Measurements from ENCODE around the gene THEMIS. TPM values are rescaled to one million over a fixed set of nuclear protein-coding genes. Genes with fewer than 3 reads are reported as not detected.
A peak's percentile ranks its signal among the peaks of the same experiment; 100 is the strongest.

The THEMIS gene
- total RNA-seq, 1 experiment from 2014 or later: not detected

DNA sequence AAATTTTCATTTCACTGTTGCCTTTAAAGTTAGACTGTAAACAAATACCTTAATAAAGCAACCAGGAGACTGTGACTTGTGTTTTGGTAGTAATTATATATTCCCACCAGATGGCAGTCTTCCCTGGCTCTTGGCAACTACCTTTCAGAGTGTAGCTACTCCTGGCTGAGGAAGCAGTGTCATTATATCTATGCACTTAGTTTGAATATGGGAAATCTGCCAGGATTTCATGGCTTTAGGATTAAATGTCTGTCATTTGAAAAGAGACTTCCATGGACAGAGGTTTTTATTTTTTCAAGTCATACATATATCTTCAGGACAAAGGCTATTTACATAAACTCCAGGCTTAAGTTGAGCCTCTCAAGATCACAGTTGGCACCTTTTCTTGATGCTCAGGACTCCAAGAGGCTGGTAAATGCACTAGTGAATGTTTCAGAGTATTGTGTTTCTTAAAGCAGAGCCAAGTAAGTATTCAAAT, 163.8 kb downstream of the THEMIS start:
- peak; percentile 97 for ATAC-seq

DNA sequence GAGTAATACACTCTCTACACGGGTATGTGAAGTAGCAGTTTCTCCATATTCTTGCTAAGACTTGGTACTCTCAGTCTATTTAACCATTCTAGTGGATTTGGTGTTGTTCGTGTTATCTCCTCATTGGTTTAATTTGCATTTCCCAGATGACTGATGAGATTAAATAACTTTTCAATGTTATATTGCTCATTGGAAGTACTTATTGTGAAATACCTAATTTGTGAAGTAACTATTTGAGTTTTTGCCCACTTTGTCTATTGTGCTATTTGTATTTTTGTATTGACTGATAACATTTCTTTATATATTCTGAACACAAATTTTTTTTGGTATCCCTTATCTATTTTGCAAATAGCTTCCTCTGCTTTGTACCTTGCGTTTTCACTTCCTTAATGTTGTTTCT, 167.9 kb downstream of the THEMIS start:
- CTCF ChIA-PET: no interaction called here
- H3K4me3 Mint-ChIP-seq: no peak overlapping the region
- TF ChIP-seq ZBTB21 (CRISPR knock-in tag; IDR thresholded peaks at IDR 0.05; ENCODE audit: borderline replicate concordance) (no peak), SOX15 (CRISPR knock-in tag; IDR thresholded peaks at IDR 0.05) (no peak), CREB1 (CRISPR knock-in tag; IDR thresholded peaks at IDR 0.05) (no peak), FOXP1 (CRISPR knock-in tag; IDR thresholded peaks at IDR 0.05; ENCODE audit: borderline replicate concordance) (no peak), SMAD4 (CRISPR knock-in tag; IDR thresholded peaks at IDR 0.05) (no peak), PRRX2 (CRISPR knock-in tag; IDR thresholded peaks at IDR 0.05) (no peak), SP1 (CRISPR knock-in tag; conservative IDR thresholded peaks at IDR 0.05) (no peak), NR3C1 (CRISPR knock-in tag; conservative IDR thresholded peaks at IDR 0.05; ENCODE audit: low read depth) (no peak)
- TF ChIP-seq, protein P1, sequence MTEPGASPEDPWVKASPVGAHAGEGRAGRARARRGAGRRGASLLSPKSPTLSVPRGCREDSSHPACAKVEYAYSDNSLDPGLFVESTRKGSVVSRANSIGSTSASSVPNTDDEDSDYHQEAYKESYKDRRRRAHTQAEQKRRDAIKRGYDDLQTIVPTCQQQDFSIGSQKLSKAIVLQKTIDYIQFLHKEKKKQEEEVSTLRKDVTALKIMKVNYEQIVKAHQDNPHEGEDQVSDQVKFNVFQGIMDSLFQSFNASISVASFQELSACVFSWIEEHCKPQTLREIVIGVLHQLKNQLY (CRISPR knock-in tag; IDR thresholded peaks at IDR 0.05): no peak
- TF ChIP-seq, protein P2, sequence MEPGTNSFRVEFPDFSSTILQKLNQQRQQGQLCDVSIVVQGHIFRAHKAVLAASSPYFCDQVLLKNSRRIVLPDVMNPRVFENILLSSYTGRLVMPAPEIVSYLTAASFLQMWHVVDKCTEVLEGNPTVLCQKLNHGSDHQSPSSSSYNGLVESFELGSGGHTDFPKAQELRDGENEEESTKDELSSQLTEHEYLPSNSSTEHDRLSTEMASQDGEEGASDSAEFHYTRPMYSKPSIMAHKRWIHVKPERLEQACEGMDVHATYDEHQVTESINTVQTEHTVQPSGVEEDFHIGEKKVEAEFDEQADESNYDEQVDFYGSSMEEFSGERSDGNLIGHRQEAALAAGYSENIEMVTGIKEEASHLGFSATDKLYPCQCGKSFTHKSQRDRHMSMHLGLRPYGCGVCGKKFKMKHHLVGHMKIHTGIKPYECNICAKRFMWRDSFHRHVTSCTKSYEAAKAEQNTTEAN (CRISPR knock-in tag; IDR thresholded peaks at IDR 0.05): no peak
- TF ChIP-seq, protein P3, sequence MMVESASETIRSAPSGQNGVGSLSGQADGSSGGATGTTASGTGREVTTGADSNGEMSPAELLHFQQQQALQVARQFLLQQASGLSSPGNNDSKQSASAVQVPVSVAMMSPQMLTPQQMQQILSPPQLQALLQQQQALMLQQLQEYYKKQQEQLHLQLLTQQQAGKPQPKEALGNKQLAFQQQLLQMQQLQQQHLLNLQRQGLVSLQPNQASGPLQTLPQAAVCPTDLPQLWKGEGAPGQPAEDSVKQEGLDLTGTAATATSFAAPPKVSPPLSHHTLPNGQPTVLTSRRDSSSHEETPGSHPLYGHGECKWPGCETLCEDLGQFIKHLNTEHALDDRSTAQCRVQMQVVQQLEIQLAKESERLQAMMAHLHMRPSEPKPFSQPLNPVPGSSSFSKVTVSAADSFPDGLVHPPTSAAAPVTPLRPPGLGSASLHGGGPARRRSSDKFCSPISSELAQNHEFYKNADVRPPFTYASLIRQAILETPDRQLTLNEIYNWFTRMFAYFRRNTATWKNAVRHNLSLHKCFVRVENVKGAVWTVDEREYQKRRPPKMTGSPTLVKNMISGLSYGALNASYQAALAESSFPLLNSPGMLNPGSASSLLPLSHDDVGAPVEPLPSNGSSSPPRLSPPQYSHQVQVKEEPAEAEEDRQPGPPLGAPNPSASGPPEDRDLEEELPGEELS (CRISPR knock-in tag; IDR thresholded peaks at IDR 0.05): no peak
- TF ChIP-seq, protein P4, sequence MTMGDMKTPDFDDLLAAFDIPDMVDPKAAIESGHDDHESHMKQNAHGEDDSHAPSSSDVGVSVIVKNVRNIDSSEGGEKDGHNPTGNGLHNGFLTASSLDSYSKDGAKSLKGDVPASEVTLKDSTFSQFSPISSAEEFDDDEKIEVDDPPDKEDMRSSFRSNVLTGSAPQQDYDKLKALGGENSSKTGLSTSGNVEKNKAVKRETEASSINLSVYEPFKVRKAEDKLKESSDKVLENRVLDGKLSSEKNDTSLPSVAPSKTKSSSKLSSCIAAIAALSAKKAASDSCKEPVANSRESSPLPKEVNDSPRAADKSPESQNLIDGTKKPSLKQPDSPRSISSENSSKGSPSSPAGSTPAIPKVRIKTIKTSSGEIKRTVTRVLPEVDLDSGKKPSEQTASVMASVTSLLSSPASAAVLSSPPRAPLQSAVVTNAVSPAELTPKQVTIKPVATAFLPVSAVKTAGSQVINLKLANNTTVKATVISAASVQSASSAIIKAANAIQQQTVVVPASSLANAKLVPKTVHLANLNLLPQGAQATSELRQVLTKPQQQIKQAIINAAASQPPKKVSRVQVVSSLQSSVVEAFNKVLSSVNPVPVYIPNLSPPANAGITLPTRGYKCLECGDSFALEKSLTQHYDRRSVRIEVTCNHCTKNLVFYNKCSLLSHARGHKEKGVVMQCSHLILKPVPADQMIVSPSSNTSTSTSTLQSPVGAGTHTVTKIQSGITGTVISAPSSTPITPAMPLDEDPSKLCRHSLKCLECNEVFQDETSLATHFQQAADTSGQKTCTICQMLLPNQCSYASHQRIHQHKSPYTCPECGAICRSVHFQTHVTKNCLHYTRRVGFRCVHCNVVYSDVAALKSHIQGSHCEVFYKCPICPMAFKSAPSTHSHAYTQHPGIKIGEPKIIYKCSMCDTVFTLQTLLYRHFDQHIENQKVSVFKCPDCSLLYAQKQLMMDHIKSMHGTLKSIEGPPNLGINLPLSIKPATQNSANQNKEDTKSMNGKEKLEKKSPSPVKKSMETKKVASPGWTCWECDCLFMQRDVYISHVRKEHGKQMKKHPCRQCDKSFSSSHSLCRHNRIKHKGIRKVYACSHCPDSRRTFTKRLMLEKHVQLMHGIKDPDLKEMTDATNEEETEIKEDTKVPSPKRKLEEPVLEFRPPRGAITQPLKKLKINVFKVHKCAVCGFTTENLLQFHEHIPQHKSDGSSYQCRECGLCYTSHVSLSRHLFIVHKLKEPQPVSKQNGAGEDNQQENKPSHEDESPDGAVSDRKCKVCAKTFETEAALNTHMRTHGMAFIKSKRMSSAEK (CRISPR knock-in tag; IDR thresholded peaks at IDR 0.05; ENCODE audit: borderline replicate concordance): no peak
- TF ChIP-seq, protein P5, sequence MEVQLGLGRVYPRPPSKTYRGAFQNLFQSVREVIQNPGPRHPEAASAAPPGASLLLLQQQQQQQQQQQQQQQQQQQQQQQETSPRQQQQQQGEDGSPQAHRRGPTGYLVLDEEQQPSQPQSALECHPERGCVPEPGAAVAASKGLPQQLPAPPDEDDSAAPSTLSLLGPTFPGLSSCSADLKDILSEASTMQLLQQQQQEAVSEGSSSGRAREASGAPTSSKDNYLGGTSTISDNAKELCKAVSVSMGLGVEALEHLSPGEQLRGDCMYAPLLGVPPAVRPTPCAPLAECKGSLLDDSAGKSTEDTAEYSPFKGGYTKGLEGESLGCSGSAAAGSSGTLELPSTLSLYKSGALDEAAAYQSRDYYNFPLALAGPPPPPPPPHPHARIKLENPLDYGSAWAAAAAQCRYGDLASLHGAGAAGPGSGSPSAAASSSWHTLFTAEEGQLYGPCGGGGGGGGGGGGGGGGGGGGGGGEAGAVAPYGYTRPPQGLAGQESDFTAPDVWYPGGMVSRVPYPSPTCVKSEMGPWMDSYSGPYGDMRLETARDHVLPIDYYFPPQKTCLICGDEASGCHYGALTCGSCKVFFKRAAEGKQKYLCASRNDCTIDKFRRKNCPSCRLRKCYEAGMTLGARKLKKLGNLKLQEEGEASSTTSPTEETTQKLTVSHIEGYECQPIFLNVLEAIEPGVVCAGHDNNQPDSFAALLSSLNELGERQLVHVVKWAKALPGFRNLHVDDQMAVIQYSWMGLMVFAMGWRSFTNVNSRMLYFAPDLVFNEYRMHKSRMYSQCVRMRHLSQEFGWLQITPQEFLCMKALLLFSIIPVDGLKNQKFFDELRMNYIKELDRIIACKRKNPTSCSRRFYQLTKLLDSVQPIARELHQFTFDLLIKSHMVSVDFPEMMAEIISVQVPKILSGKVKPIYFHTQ (CRISPR knock-in tag; IDR thresholded peaks at IDR 0.05): no peak
- TF ChIP-seq, protein P6, sequence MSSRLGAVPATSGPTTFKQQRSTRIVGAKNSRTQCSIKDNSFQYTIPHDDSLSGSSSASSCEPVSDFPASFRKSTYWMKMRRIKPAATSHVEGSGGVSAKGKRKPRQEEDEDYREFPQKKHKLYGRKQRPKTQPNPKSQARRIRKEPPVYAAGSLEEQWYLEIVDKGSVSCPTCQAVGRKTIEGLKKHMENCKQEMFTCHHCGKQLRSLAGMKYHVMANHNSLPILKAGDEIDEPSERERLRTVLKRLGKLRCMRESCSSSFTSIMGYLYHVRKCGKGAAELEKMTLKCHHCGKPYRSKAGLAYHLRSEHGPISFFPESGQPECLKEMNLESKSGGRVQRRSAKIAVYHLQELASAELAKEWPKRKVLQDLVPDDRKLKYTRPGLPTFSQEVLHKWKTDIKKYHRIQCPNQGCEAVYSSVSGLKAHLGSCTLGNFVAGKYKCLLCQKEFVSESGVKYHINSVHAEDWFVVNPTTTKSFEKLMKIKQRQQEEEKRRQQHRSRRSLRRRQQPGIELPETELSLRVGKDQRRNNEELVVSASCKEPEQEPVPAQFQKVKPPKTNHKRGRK (CRISPR knock-in tag; IDR thresholded peaks at IDR 0.05; ENCODE audit: borderline replicate concordance): no peak

More for the DNA sequence above, 163.8 kb downstream of the THEMIS start:
- ChIA-PET CTCF (interaction anchor here (0.6 to 1.4 kb wide), 18 partner anchors 9 to 994 kb away, joined by 3 to 9 read pairs (median 4); no protein-coding TSS in a partner anchor), POLR2A (no interaction called here)
- Mint-ChIP-seq H3K27me3 (ENCODE audit: low read depth) (no peaks in the 10 kb centered on the region; the same call in 1 of the 2 replicates), H3K4me3 (no peak overlapping the region), H3K27ac (no peak overlapping the region), H3K4me1 (peaks cover 3% of the 10 kb centered on the region; the same call in 1 of the 2 replicates), H3K36me3 (no peaks in the 10 kb centered on the region), H3K9me3 (no peaks in the 10 kb centered on the region)
- no peak for DNase-seq (ENCODE audit: low spot score)
- TF ChIP-seq, protein P7, sequence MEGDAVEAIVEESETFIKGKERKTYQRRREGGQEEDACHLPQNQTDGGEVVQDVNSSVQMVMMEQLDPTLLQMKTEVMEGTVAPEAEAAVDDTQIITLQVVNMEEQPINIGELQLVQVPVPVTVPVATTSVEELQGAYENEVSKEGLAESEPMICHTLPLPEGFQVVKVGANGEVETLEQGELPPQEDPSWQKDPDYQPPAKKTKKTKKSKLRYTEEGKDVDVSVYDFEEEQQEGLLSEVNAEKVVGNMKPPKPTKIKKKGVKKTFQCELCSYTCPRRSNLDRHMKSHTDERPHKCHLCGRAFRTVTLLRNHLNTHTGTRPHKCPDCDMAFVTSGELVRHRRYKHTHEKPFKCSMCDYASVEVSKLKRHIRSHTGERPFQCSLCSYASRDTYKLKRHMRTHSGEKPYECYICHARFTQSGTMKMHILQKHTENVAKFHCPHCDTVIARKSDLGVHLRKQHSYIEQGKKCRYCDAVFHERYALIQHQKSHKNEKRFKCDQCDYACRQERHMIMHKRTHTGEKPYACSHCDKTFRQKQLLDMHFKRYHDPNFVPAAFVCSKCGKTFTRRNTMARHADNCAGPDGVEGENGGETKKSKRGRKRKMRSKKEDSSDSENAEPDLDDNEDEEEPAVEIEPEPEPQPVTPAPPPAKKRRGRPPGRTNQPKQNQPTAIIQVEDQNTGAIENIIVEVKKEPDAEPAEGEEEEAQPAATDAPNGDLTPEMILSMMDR (IDR thresholded peaks at IDR 0.05): peak; percentile 52
- TF ChIP-seq FOXJ3 (CRISPR knock-in tag; IDR thresholded peaks at IDR 0.05; ENCODE audit: borderline replicate concordance) (no peak), ZNF232 (CRISPR knock-in tag; IDR thresholded peaks at IDR 0.05) (no peak), PRRX2 (CRISPR knock-in tag; IDR thresholded peaks at IDR 0.05) (no peak), EMX1 (CRISPR knock-in tag; IDR thresholded peaks at IDR 0.05) (no peak)

More for the DNA sequence above, 167.9 kb downstream of the THEMIS start:
- Mint-ChIP-seq H3K4me1 (peaks cover 6% of the 10 kb centered on the region; the same call in 1 of the 2 replicates), H3K27ac (no peak overlapping the region), H3K36me3 (no peaks in the 10 kb centered on the region), H3K9me3 (no peaks in the 10 kb centered on the region), H3K27me3 (ENCODE audit: low read depth) (no peaks in the 10 kb centered on the region)
- POLR2A ChIA-PET: no interaction called here
- DNase-seq (ENCODE audit: low spot score) (no peak), ATAC-seq (no peak)
